T-helper 1 cell treated with Interleukin-12 subunit alpha and Interleukin-12 subunit beta and Interleukin-4 antibody, amounts not matched to agents 30 ng/mL and 1 ng/mL, for 36 hours (primary cell): Measurements from ENCODE around the gene SELPLG. TPM values are rescaled to one million over a fixed set of nuclear protein-coding genes. Genes with fewer than 3 reads are reported as not detected.

Experiments used
- intact Hi-C: fragments of 100-400 bp; cut with micrococcal nuclease; formaldehyde crosslinking; loops from one replicate; pipeline ENCODE4 v1.15.1; 2024
- total RNA-seq: library from RNA; stranded (reverse); gene quantifications from 2 replicates; pipeline ENCODE4 v1.2.3, GENCODE V29; 2022

The SELPLG gene
- total RNA-seq, 1 donor from 2014 or later, result 239 TPM

- intact Hi-C loops, result no loop called here
Measured at GRCh38 chr12:108607981-108608600, 25.6 kb downstream of the SELPLG start.

GRCh38 chr12:108606492-108606891 lies 27.2 kb downstream of the SELPLG start:
- intact Hi-C loops, result no loop called here

- intact Hi-C loops, result no loop called here
Measured at GRCh38 chr12:108605690-108606406, 27.8 kb downstream of the SELPLG start.

GRCh38 chr12:108605000-108605689 lies 28.5 kb downstream of the SELPLG start:
- intact Hi-C loops, result no loop called here

- intact Hi-C loops, result no loop called here
Measured at GRCh38 chr12:108604208-108604941, 29.3 kb downstream of the SELPLG start.

GRCh38 chr12:108603743-108604142 lies 30.0 kb downstream of the SELPLG start:
- intact Hi-C loops, result no loop called here

GRCh38 chr12:108602976-108603704 lies 30.6 kb downstream of the SELPLG start:
- intact Hi-C loops, result no loop called here

- intact Hi-C loops, result no loop called here
Measured at GRCh38 chr12:108602209-108602705, 31.4 kb downstream of the SELPLG start.

- intact Hi-C loops, result no loop called here
Measured at GRCh38 chr12:108600702-108601007, 33.0 kb downstream of the SELPLG start.

GRCh38 chr12:108599948-108600701 lies 33.6 kb downstream of the SELPLG start:
- intact Hi-C loops, result no loop called here

GRCh38 chr12:108599541-108599940 lies 34.2 kb downstream of the SELPLG start:
- intact Hi-C loops, result no loop called here

GRCh38 chr12:108598553-108599250 lies 35.0 kb downstream of the SELPLG start:
- intact Hi-C loops, result no loop called here

- intact Hi-C loops, result no loop called here
Measured at GRCh38 chr12:108597559-108598471, 35.9 kb downstream of the SELPLG start, which contains the start of gene TMEM119. Gene TMEM119, minus strand, starts transcription at chr12:108598084. Its CDS starts 5,701 bp downstream, at chr12:108592383.

- intact Hi-C loops, result no loop called here
Measured at GRCh38 chr12:108596854-108597558, 36.7 kb downstream of the SELPLG start.

GRCh38 chr12:108595711-108596647 lies 37.7 kb downstream of the SELPLG start:
- intact Hi-C loops, result no loop called here

GRCh38 chr12:108594960-108595710 lies 38.6 kb downstream of the SELPLG start:
- intact Hi-C loops, result no loop called here
